DOHH2 (cell line): ENCODE data around the gene HINT3.

ENCODE experiments used
- H3F3A ChIP-seq: fragments of 200-600 bp; sonication (generic), shearing (Covaris generic); 2 replicates; pipeline ENCODE4 v1.6.0; 2016; ENCODE audit warnings: antibody characterized with exemption, mild to moderate bottlenecking; ENCODE audit not compliant: control insufficient read depth, insufficient read depth
- H3K27ac ChIP-seq: fragments of 200-600 bp; sonication (generic); 2 replicates; pipeline ENCODE4 v1.5.1; 2014; ENCODE audit warnings: low read depth, mild to moderate bottlenecking, low read length, moderate library complexity
- H3K27me3 ChIP-seq: fragments of 200-600 bp; sonication (generic); 2 replicates; pipeline ENCODE4 v1.6.1; 2014; ENCODE audit warnings: mild to moderate bottlenecking, low read length, mixed read lengths; ENCODE audit not compliant: control insufficient read depth
- H3K36me3 ChIP-seq: fragments of 200-600 bp; sonication (generic); 2 replicates; pipeline ENCODE4 v1.6.1; 2014; ENCODE audit warnings: mild to moderate bottlenecking, low read length, moderate library complexity, mixed read lengths; ENCODE audit not compliant: control insufficient read depth
- H3K4me1 ChIP-seq: fragments of 200-600 bp; sonication (generic); 2 replicates; pipeline ENCODE4 v1.6.1; 2014; ENCODE audit warnings: mild to moderate bottlenecking, low read length, mixed read lengths; ENCODE audit not compliant: control insufficient read depth
- H3K4me2 ChIP-seq: fragments of 200-600 bp; sonication (generic); 2 replicates; pipeline ENCODE4 v1.6.0; 2014; ENCODE audit warnings: mild to moderate bottlenecking, low read length, moderate library complexity
- H3K4me3 ChIP-seq: fragments of 200-600 bp; sonication (generic); 2 replicates; pipeline ENCODE4 v1.5.1; 2014; ENCODE audit warnings: mild to moderate bottlenecking, low read length, mixed read lengths
- H3K79me2 ChIP-seq: fragments of 200-600 bp; sonication (generic); 2 replicates; pipeline ENCODE4 v1.6.1; 2014; ENCODE audit warnings: mild to moderate bottlenecking, low read length, mixed read lengths; ENCODE audit not compliant: control insufficient read depth
- H3K9me2 ChIP-seq: fragments of 200-600 bp; sonication (generic); replicated peaks from 2 replicates; pipeline ENCODE4 v1.6.1; 2014; ENCODE audit warnings: mild to moderate bottlenecking, low read length, mixed read lengths; ENCODE audit not compliant: control insufficient read depth
- H3K9me3 ChIP-seq: fragments of 200-600 bp; sonication (generic); 2 replicates; pipeline ENCODE4 v1.6.1; 2014; ENCODE audit warnings: antibody characterized with exemption, low read length, mixed read lengths; ENCODE audit not compliant: control insufficient read depth, insufficient read depth
- H4K20me1 ChIP-seq: fragments of 200-600 bp; sonication (generic); 2 replicates; pipeline ENCODE4 v1.6.0; 2014; ENCODE audit warnings: low read depth, mild to moderate bottlenecking, antibody characterized with exemption, low read length, moderate library complexity; ENCODE audit not compliant: control insufficient read depth, insufficient read depth
- CTCF ChIP-seq: fragments of 200-600 bp; sonication (generic); IDR thresholded peaks from one replicate; pipeline ENCODE4 v1.5.1; 2014; ENCODE audit warnings: antibody characterized with exemption, mild to moderate bottlenecking, low read depth, low read length; ENCODE audit not compliant: poor library complexity, severe bottlenecking
- EZH2phosphoT487 ChIP-seq: fragments of 200-600 bp; sonication (generic); IDR thresholded peaks from 2 replicates; pipeline ENCODE4 v1.6.1; 2017; ENCODE audit warnings: borderline replicate concordance, mild to moderate bottlenecking, antibody characterized with exemption, low read length, moderate library complexity, mixed read lengths

HINT3 gene

GRCh38 chr6:126026001-126026400, 69.4 kb downstream of the HINT3 start:
- H3F3A ChIP-seq, result no peaks in the 10 kb centered on the region
- H3K79me2 ChIP-seq, result no peaks in the 10 kb centered on the region
- no peaks in the 10 kb centered on the region for H3K4me1 ChIP-seq
- H3K36me3 ChIP-seq, result peaks cover 71% of the 10 kb centered on the region
- H3K27ac ChIP-seq, result no peak overlapping the region
- no peaks in the 10 kb centered on the region for H3K9me3 ChIP-seq
- no peaks in the 10 kb centered on the region for H3K27me3 ChIP-seq
- no peak overlapping the region for H3K4me2 ChIP-seq
- H4K20me1 ChIP-seq, result no peaks in the 10 kb centered on the region
- TF ChIP-seq EZH2phosphoT487 (no peak), CTCF (no peak)
- H3K4me3 ChIP-seq, result no peak overlapping the region
- H3K9me2 ChIP-seq, result no peaks in the 10 kb centered on the region

- H3K4me2 ChIP-seq, result no peak overlapping the region
- H3K27me3 ChIP-seq, result no peaks in the 10 kb centered on the region
- H3K36me3 ChIP-seq, result peaks cover 68% of the 10 kb centered on the region
Observed at GRCh38 chr6:126027601-126028000, 71.0 kb downstream of the HINT3 start.

More at GRCh38 chr6:126027601-126028000, 71.0 kb downstream of the HINT3 start:
- Histone ChIP-seq H3K79me2 (no peaks in the 10 kb centered on the region), H4K20me1 (no peaks in the 10 kb centered on the region), H3K4me3 (no peak overlapping the region), H3K4me1 (no peaks in the 10 kb centered on the region), H3K9me3 (no peaks in the 10 kb centered on the region), H3F3A (no peaks in the 10 kb centered on the region), H3K9me2 (no peaks in the 10 kb centered on the region), H3K27ac (no peak overlapping the region)
- TF ChIP-seq EZH2phosphoT487, result no peak
- no peak for TF ChIP-seq CTCF
